GM21515 (cell line): Measurements from ENCODE around the gene DDX27.

Source experiments
- ATAC-seq: cut with Tn5 transposase; IDR thresholded peaks from one replicate; pipeline ENCODE4 v1.9.1; 2021; ENCODE audit not compliant: unreplicated experiment

DDX27 gene

DNA sequence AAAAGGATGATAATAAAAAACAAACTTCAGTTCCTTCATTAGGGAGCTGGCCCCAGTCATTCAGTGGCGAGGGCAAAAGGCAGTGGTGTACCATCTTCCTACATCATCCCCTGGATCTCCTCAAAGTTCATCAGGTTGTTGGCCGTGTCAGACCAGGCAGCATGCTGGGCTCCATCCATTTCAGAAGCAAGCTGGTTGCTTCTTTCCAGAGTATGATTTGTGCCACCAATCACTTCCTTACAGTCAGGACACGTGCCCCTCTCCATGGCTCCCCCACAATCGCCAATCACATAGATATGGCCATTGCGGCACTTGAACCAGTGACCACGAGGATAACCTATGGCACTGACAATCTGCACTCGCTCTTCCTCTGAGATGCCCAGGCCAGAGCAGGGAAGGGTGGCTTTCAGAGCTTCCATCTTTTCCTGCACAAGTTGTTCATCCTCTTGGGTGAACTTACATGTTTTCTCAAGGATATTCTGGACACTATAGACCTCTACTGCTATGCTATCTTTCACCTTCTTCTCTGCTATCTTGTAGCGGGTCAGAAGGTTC is 28.0 kb downstream of the DDX27 start:
- no peak for ATAC-seq

DNA sequence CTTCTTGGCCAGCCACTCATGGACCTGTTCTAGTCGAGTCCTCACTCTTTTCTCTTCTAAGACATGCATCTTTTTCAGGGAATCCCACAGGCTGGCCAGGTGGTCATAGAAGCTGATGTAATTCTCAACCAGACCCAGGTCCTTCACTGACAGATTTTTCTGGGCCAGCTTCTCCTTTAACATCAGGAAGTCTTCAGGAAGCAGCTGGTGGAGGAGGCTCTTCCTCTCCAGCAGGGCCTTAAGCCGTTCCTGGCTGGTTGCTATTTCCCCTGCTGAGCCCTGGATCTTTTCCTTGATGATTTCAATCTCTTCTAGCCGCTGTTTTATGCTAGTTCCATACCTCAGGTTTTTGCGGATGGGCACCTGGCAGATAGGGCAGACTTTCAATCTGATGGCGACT is 28.6 kb downstream of the DDX27 start:
- no peak for ATAC-seq

DNA sequence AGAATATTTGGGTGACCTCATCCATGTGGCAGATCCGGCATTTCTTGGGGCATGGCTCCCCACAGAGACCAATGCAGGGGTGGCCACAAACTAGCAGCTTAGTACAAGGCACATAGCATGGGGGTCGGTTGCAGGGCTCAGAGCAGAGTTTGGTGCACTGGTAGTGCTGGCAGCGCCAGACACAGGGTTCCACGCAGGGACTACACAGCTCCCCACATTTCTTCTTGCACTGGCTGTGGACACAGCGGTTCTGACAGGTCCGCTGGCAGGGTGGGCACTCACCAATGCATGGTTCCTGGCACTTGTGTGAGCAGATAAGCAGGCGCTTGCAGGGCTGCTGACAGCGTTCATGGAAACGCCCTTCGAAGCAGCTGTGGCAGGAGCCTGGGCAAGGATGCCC is 29.1 kb downstream of the DDX27 start:
- no peak for ATAC-seq

DNA sequence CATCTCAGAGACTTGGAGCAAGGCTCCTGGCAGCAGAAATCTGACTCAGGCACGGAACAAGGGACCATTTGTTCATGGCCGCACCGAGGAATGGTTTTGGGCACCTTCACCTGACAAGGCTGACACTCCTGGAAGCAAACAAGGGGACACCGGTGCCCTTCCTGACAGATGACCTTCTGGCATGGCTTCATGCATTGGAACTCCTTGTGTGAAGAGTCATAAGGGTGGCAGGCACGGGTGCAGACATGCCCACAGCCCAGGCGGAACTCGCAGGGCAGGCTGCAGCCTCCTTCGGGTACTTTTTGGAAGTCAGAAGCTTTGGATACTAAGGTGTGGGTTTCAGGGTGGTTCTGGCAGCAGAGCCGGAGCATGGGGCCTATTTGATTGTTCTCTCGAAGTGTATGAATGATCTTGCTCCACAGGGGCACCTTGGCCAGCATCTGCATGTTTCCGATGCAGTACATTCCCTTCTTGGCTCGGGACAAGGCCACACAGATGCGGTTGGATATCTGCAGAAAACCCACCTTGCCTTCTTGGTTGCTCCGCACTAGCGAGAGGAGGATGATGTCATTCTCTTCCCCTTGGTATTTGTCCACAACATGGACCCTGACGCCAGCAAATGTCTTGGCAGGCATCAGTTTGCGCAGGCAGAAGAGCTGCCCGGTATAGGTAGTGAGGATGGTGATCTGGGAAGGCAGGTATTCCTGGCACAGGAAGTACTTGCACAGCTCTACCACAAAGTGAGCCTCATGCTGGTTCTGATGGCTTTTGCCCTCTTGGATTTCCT is 29.9 kb downstream of the DDX27 start:
- ATAC-seq: no peak

DNA sequence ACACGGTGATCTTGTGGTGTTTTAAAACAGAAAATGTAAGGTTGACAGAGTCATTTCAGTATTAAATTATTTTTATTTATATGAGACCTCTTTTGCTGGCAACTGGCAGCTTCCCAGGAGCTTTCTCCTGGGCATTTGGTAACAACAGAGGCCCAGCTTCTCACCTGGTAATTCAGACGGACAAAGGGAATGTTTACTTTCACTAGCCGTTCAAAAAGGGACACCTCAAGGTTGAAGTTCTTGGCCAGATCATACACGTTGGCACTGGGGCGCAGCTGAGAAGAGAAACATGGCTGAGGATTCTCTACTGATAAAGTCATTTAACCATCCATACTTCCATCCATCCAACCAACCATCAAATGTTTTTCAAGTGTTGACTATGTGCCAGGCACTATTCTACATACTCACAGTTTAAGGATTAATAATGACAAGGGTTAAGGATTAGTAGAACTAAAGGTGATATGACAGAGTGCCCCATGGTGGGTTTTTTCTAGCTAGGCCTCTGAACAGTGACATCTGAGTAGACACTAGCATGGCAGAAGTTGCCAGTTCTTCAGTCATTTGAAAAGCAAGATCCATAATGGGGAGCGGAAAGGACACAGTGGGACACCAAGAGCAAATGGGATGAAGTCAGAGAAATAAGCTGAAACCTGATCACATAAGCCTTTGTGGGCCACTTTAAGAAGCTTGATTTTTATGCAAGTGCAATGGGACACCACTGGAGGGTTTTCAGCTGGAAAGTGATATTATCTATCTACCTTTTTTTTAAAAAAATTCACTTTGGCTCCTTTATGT is 33.5 kb downstream of the DDX27 start:
- no peak for ATAC-seq

DNA sequence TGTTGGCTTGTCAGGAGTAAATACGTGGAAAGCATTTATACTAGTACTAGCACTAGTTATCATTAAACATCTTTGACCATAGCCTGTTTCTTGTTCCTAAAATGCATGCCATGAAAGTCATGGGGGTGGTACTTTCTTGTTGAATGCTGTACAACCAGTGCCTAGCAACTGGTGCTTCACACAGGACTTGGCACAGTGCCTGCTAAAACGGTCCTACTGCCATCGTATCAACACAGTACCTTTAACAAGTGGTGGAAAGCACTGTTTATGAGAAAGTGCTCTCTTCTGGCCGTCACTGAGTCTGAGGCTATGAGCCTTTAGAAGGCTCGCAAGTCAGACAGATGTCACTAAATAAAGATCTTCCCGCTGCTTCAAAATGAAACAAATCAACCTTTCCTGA is 37.0 kb downstream of the DDX27 start:
- ATAC-seq: no peak

DNA sequence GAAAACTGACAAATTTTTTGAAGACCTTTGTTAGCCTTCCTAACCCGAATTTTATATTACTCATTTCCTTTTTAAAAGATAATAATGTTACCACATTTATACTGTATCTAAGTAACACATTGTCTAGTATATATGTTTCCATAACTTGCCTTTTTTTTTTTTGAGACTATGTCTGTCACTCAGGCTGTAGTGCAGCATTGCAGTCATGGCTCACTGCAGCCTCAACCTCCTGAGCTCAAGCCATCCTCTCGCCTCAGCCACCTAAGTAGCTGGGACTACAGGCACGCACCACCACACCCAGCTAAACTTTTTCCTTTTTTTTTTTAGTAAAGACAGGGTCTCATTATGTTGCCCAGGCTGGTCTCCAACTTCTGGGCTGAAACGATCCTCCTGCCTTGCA is 40.1 kb downstream of the DDX27 start:
- ATAC-seq: no peak

DNA sequence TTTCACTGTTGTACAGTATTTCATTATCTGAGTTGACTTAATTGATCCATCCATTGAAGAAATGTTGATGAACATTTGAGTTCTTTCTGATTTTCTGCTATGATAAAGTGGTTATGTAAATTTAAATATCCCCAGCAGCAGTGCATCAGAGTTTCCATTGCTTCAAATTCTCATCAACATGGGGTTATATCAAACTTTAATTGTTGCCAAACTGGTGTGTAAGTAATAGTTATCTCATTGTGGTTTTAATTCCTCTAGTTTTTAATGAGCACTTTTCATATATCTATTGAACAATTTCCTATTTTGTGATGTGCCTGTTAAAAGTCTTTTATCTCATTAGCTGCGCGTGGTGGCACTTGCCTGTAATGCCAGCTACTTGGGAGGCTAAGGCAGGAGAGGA is 40.6 kb downstream of the DDX27 start:
- ATAC-seq: no peak

DNA sequence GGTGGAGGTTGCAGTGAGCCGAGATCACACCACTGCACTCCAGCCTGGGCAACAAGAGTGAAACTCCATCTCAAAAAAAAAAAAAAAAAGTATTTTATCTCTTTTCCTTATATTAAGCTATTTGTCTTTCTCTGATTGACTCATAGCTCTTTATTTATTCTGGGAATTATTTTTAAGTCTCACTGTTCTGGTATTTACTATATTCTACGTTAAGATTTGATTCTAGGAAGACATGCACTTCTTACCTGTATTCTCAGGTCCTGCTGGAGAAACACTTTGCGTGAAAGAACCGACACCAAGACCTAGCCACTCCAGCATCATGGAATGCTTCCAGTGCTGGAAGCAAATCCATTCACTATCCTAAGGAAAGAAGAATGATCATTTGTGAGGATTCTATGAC is 41.0 kb downstream of the DDX27 start:
- ATAC-seq: no peak

DNA sequence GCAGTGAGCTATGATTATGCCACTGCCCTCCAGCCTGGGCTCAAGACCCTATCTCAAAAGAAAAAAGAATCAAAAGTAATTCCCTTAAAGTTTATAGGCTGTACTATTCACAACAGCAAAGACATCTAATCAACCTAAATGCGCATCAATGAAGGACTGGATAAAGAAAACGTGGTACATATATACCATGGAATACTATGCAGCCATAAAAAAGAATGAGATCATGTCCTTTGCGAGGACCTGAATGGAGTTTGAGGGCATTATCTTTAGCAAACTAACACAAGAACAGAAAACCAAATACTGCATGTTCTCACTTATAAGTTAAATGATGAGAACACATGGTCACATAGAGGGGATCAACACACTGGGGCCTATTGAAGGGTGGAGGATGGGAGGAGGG is 42.0 kb downstream of the DDX27 start:
- no peak for ATAC-seq

DNA sequence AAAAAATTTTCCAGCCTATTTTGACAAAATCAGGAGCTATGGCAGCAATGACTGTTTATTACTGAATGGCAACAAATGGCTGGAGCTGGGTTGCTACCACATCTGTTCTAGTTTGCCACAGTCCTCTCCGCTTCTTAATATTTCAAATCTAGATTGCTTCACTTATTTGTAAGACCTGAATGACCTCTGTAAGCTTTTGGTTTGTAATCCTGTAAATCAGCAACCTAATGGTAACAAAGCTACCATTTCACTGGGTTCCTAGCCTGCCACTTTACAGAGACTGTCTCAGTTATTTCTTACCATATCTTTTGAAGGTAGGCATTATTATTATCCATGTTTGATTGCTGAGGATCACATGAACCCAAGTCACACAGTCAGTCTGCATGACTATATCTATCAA is 43.2 kb downstream of the DDX27 start:
- ATAC-seq: no peak

DNA sequence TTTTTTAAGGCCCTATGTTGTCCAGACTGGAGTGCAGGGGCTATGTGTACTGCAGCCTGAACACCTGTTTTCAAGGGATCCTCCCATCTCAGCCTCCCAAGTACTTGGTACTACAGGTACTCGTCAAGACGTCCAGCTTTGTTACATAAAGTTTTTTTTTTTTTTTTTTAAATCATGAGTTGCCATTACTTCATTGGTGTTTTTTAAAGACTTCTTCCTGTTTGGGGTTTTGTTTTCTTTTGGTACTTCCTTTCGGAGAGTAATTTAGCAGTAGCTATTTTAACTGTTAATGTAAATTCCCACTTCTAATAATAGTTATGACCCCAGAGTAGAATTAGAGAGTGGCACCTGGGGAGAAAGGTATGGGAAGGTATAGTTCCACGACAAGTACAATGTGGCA is 48.1 kb downstream of the DDX27 start:
- no peak for ATAC-seq

DNA sequence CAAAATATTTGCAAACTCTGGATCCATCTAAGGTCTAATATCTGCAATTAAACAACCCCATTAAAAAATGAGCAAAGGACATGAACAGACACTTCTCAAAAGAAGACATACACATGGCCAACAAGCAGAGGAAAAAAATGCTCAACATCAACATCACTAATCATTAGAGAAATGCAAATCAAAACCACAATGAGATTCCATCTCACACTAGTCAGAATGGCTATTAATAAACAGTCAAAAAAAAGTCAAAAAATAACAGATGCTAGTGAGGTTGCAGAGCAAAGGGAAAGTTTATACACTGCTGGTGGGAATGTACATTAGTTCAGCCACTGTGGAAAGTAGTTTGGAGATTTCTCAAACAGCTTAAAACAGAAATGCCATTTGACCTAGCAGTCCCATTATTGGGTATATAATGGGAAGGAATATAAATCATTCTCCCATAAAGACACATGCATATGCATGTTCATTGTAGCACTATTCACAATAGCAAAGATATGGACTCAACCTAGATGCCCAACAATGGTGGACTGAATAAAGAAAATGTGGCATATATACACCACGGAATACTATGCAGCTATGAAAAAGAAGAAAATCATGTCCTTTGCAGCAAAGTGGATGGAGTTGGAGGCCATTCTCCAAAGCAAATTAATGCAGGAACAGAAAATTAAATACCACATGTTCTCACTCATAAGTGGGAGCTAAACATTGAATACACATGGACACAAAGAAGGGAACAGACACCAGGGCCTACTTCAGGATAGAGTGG is 49.6 kb downstream of the DDX27 start:
- ATAC-seq: no peak

DNA sequence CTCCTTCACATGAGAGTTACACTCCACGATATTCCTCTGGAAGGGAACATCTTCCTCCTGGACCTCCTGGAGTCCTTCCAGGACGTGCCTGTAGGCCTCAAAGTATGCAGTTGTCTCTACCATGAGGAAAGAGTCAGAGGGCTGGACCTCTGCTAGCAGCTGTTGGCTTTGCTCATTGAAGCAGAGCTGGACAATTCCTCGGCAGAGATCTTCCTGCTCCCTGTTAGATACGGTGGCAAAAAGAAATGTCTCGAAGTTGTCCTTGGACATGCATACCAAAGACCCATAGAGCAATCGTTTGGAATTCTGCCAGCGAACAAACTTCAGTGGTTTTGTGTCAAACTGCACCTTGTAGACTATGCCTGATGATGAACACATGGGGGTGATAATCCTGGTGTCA is 51.0 kb downstream of the DDX27 start:
- no peak for ATAC-seq

DNA sequence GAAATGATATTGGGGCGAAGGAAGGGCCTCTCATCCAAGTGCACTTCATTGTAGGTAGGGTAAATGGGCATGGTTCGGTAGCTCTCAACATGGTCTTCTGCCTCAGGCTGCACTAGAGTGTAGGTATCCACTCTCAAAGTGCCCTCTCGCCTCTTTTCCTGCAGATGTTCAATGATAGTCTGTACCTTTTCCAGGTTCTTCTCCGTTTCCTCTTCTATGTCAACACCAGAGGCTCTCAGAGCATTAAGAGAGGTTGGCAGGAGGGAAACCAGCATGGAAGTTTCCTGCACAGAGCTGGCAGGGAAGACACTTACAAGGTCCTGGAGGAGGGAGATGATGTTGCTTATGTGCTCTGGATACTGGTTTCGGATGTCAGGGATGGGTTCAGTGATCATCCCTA is 51.5 kb downstream of the DDX27 start:
- ATAC-seq: no peak

DNA sequence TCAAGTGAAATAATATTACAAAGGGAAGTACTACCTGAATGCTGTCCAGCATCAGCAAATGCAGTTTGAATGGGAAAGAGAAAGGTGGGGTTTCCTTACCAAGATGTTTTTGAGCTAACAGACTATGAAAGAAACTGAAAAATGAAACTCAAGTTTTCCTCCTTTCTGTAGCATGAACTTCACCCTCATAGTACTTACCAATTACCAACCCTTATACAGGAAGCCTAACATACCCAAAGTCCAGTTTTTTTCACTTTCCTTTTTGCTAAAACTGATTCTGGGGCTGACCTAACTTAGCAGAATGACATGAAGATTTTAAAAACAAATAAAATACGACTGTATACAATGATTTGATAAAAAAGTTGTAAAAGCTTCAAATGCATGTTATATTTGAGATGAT is 53.4 kb downstream of the DDX27 start:
- ATAC-seq: no peak

DNA sequence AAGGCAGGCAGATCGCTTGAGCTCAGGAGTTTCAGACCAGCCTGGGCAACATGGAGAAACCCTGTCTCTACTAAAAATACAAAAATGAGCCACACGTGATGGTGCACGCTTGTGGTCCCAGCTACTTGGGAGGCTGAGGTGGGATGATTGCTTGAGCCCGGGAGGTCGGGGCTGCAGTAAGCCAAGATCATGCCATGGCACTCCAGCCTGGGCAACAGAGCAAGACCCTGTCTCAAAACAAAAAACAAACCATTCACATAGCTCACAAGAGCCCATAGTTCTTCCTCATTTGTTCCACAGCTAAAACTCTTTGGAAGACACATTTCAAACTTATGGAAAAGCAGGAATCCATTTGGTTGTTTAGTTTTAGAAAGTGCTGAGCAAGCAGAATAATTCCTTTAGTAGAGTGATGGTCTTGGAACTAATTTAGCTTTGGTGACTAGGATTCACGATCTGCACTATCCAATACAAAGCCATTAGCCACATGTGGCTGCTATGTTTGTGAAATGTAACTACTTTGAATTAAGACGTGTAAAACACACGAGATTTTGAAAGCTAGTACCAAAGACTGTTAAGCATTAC is 54.6 kb downstream of the DDX27 start:
- ATAC-seq: no peak

DNA sequence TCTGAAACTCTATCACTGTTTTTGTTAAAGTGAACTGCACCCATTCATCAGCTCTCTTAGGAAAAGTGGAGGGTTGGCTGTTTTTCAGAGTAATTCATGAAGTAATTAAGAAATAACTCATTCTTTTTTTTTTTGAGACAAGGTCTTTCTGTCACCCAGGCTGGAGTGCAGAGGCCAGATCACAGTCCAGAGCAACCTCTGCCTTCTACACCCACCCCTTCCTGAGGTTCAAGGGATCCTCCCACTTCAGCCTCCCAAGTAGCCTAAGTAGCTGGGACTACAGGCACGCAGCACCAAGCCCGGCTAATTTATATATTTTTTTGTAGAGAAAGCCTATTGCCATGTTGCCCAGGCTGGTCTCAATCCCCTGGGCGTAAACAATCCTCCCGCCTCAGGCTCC is 56.0 kb downstream of the DDX27 start:
- ATAC-seq: no peak

DNA sequence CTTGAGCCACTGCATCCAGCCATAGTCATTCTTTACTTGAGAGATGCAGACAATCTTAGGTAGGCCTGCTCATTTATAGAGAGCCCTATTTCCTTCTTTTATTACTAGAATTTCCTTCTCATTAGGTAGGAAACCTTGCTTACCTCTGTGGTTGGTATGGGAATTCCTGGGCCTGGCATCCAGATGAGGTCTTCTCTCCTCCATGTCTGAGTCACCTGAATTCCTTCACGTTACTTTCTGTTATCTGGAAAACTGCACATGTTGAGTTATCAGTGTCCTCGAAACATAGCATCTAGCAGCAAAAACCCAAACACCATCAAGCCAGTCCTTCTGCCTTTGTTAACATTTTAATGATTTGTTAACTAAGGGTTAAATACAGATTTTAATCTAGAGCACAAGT is 56.4 kb downstream of the DDX27 start:
- ATAC-seq: no peak

DNA sequence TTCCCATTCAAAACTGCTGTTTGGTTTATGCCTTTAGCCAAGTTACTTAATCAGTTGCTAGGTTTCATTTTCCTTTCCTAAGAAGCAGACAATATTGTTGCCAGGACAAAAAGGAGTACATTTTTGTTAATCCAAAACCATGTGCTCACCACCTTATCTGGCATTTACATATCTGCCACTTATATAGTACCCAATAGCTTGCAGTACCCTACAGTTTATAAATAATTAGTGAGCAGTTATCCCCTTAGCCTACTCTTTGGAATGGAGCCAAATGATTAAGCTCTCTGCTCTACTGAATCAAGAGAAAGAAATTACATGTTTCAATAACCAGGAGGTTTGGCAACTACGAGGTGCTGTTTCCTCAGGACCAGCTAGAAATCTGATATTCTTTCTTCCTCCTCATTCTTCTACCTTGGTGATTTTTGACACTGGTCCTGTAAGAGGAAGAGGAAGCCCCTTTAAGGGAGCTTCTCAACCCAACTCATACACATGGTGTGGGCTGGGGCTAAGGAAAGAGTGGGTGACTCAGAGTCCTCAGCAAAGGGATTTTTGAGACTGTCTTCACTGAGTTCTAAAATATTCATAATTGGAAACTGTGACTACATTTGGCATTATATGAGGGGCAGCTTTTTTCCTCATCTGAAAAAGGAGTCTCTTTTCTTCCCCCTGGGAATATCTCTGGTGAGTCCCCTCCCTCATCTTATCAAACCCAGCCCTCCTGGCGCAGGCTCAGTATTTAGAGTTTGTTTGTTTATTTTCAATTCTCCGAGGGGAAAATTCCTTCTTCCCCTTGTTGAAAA is 57.1 kb downstream of the DDX27 start:
- ATAC-seq: no peak
